ENCODE measurements around the gene NAXE.

GRCh38 chr1:156594190-156594589, 2.6 kb downstream of the NAXE start:
- TF ChIP-seq STAT6 (CRISPR knock-in tag; IDR thresholded peaks at IDR 0.05; ENCODE audit: borderline replicate concordance) (no peak), CHD2 (IDR thresholded peaks at IDR 0.05; ENCODE audit: low read depth, low read length) (no peak), POLR2A (IDR thresholded peaks at IDR 0.05; ENCODE audit: insufficient read depth in 1 of 2, low read depth in 2 of 2, low read length in 2 of 2) (no peak), ZFP41 (CRISPR knock-in tag; IDR thresholded peaks at IDR 0.05; ENCODE audit: borderline replicate concordance) (no peak), ZSCAN29 (CRISPR knock-in tag; conservative IDR thresholded peaks at IDR 0.05) (no peak), HOXA3 (CRISPR knock-in tag; IDR thresholded peaks at IDR 0.05) (no peak), RARG (CRISPR knock-in tag; IDR thresholded peaks at IDR 0.05; ENCODE audit: low read depth) (no peak)
- TF ChIP-seq, protein P1, sequence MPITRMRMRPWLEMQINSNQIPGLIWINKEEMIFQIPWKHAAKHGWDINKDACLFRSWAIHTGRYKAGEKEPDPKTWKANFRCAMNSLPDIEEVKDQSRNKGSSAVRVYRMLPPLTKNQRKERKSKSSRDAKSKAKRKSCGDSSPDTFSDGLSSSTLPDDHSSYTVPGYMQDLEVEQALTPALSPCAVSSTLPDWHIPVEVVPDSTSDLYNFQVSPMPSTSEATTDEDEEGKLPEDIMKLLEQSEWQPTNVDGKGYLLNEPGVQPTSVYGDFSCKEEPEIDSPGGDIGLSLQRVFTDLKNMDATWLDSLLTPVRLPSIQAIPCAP (CRISPR knock-in tag; IDR thresholded peaks at IDR 0.05; ENCODE audit: low read depth) = no peak
- TF ChIP-seq, protein P2, sequence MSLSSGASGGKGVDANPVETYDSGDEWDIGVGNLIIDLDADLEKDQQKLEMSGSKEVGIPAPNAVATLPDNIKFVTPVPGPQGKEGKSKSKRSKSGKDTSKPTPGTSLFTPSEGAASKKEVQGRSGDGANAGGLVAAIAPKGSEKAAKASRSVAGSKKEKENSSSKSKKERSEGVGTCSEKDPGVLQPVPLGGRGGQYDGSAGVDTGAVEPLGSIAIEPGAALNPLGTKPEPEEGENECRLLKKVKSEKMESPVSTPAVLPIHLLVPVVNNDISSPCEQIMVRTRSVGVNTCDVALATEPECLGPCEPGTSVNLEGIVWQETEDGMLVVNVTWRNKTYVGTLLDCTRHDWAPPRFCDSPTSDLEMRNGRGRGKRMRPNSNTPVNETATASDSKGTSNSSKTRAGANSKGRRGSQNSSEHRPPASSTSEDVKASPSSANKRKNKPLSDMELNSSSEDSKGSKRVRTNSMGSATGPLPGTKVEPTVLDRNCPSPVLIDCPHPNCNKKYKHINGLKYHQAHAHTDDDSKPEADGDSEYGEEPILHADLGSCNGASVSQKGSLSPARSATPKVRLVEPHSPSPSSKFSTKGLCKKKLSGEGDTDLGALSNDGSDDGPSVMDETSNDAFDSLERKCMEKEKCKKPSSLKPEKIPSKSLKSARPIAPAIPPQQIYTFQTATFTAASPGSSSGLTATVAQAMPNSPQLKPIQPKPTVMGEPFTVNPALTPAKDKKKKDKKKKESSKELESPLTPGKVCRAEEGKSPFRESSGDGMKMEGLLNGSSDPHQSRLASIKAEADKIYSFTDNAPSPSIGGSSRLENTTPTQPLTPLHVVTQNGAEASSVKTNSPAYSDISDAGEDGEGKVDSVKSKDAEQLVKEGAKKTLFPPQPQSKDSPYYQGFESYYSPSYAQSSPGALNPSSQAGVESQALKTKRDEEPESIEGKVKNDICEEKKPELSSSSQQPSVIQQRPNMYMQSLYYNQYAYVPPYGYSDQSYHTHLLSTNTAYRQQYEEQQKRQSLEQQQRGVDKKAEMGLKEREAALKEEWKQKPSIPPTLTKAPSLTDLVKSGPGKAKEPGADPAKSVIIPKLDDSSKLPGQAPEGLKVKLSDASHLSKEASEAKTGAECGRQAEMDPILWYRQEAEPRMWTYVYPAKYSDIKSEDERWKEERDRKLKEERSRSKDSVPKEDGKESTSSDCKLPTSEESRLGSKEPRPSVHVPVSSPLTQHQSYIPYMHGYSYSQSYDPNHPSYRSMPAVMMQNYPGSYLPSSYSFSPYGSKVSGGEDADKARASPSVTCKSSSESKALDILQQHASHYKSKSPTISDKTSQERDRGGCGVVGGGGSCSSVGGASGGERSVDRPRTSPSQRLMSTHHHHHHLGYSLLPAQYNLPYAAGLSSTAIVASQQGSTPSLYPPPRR (CRISPR knock-in tag; IDR thresholded peaks at IDR 0.05; ENCODE audit: borderline replicate concordance) = no peak
- TF ChIP-seq, protein P3, sequence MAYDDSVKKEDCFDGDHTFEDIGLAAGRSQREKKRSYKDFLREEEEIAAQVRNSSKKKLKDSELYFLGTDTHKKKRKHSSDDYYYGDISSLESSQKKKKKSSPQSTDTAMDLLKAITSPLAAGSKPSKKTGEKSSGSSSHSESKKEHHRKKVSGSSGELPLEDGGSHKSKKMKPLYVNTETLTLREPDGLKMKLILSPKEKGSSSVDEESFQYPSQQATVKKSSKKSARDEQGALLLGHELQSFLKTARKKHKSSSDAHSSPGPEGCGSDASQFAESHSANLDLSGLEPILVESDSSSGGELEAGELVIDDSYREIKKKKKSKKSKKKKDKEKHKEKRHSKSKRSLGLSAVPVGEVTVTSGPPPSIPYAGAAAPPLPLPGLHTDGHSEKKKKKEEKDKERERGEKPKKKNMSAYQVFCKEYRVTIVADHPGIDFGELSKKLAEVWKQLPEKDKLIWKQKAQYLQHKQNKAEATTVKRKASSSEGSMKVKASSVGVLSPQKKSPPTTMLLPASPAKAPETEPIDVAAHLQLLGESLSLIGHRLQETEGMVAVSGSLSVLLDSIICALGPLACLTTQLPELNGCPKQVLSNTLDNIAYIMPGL (CRISPR knock-in tag; IDR thresholded peaks at IDR 0.05; ENCODE audit: borderline replicate concordance in 1 of 2, low read depth in 1 of 2) = no peak
- TF ChIP-seq, protein P4, sequence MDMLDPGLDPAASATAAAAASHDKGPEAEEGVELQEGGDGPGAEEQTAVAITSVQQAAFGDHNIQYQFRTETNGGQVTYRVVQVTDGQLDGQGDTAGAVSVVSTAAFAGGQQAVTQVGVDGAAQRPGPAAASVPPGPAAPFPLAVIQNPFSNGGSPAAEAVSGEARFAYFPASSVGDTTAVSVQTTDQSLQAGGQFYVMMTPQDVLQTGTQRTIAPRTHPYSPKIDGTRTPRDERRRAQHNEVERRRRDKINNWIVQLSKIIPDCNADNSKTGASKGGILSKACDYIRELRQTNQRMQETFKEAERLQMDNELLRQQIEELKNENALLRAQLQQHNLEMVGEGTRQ (IDR thresholded peaks at IDR 0.05; ENCODE audit: low read depth, low read length) = no peak
- TF ChIP-seq, protein P4 (CRISPR knock-in tag; IDR thresholded peaks at IDR 0.05; ENCODE audit: borderline replicate concordance) = no peak

Data from HepG2 (cell line).